Endothelial cell of umbilical vein (primary cell): Measurements from ENCODE around the gene NBPF6. TPM values are rescaled to one million over a fixed set of nuclear protein-coding genes. Genes with fewer than 3 reads are reported as not detected.

Experiments
- BruUV-seq: library from RNA; stranded (reverse); fragments of 400-500 nt; replicated peaks from 2 replicates; lab custom pipeline; 2021; lab: Mats Ljungman, UMichigan
- CTCF ChIA-PET: fragments of 300-600, 350-600 bp; sonication (Branson Sonifier 250); formaldehyde crosslinking; loops from one replicate; lab custom pipeline; 2021; ENCODE audit warnings: antibody characterized with exemption, inconsistent platforms; lab: Charles Lee
- POLR2A ChIA-PET: fragments of 300-600, 350-600 bp; sonication (Branson Sonifier 250); formaldehyde crosslinking; loops from one replicate; lab custom pipeline; 2021; ENCODE audit warnings: antibody characterized with exemption, inconsistent platforms; lab: Charles Lee
- DNase-seq: peaks from one replicate; pipeline ENCODE4 v3.0.0-alpha.2; 2011; ENCODE audit warnings: low read depth, low spot score
- FAIRE-seq: peaks from 2 replicates; lab custom pipeline; 2011; peaks lifted over from hg19 to GRCh38; lab: Jason Lieb, UNC
- H2AFZ ChIP-seq: 2 replicates; pipeline ENCODE4 v1.6.0; 2012; ENCODE audit warnings: low read depth, low read length, control low read depth, inconsistent platforms
- H3K27ac ChIP-seq: 2 replicates; pipeline ENCODE4 v1.5.1; 2011; ENCODE audit warnings: low read depth, mild to moderate bottlenecking, control low read depth, low read length, moderate library complexity; ENCODE audit not compliant: insufficient read depth
- H3K27me3 ChIP-seq, 2 experiments: 2 replicates each; pipeline versions ENCODE4 v1.6.0 to v1.6.1; 2011; ENCODE audit warnings: low read length in 2 of 2, mixed read lengths in 1 of 2; ENCODE audit not compliant: control insufficient read depth in 2 of 2, insufficient read depth in 2 of 2
- H3K36me3 ChIP-seq, 2 experiments: 2 replicates in 1 of 2; 3 replicates in 1 of 2; pipeline ENCODE4 v1.5.1; 2011; ENCODE audit warnings: low read length in 2 of 2, mild to moderate bottlenecking in 1 of 2, moderate library complexity in 1 of 2; ENCODE audit not compliant: control insufficient read depth in 2 of 2, insufficient read depth in 2 of 2; ENCODE audit errors: extremely low read depth in 1 of 2
- H3K4me1 ChIP-seq: 3 replicates; pipeline ENCODE4 v1.5.1; 2011; ENCODE audit warnings: mild to moderate bottlenecking, low read length; ENCODE audit not compliant: control insufficient read depth, insufficient read depth; ENCODE audit errors: extremely low read depth
- H3K4me2 ChIP-seq: 2 replicates; pipeline ENCODE4 v1.6.1; 2011; ENCODE audit warnings: low read length, control low read depth, mixed read lengths; ENCODE audit not compliant: insufficient read depth
- H3K4me3 ChIP-seq, 3 experiments: fragments of 200-600 bp in 1 of 3; sonication (generic), shearing (Covaris generic) in 1 of 3; replicated peaks in 1 of 3; 2 replicates each; pipeline ENCODE4 v1.5.1; 2011 to 2016; ENCODE audit warnings: control low read depth in 3 of 3, low read length in 3 of 3, mild to moderate bottlenecking in 2 of 3, inconsistent platforms in 1 of 3, low read depth in 1 of 3, moderate library complexity in 1 of 3; ENCODE audit not compliant: insufficient read depth in 1 of 3
- H3K79me2 ChIP-seq: 2 replicates; pipeline ENCODE4 v1.6.0; 2012; ENCODE audit warnings: low read length, inconsistent platforms; ENCODE audit not compliant: control insufficient read depth, insufficient read depth
- H3K9ac ChIP-seq: replicated peaks from 2 replicates; pipeline ENCODE3; 2011; ENCODE audit warnings: low read length, control low read depth; ENCODE audit not compliant: insufficient read depth; ENCODE audit errors: extremely low read depth
- H3K9me1 ChIP-seq: replicated peaks from 3 replicates; pipeline ENCODE4 v1.6.0; 2011; ENCODE audit warnings: mild to moderate bottlenecking, low read length; ENCODE audit not compliant: control insufficient read depth, insufficient read depth; ENCODE audit errors: extremely low read depth
- H3K9me3 ChIP-seq: replicated peaks from 2 replicates; pipeline ENCODE4 v1.5.1; 2012; ENCODE audit warnings: low read length, inconsistent platforms; ENCODE audit not compliant: control insufficient read depth, insufficient read depth
- H4K20me1 ChIP-seq: replicated peaks from 2 replicates; pipeline ENCODE3; 2011; ENCODE audit warnings: mild to moderate bottlenecking, low read length; ENCODE audit not compliant: control insufficient read depth, insufficient read depth; ENCODE audit errors: extremely low read depth
- EZH2 ChIP-seq: IDR thresholded peaks from 2 replicates; pipeline ENCODE4 v1.6.1; 2012; ENCODE audit warnings: borderline replicate concordance, low read depth, mild to moderate bottlenecking, moderate library complexity, low read length, inconsistent platforms; ENCODE audit not compliant: severe bottlenecking
- FOS ChIP-seq: IDR thresholded peaks from 2 replicates; pipeline ENCODE4 v1.6.1; 2011; ENCODE audit warnings: mild to moderate bottlenecking, low read length, moderate library complexity, borderline replicate concordance; ENCODE audit not compliant: insufficient read depth
- GATA2 ChIP-seq: IDR thresholded peaks from 2 replicates; pipeline ENCODE4 v1.7.0; 2011; ENCODE audit warnings: low read depth, mild to moderate bottlenecking, moderate library complexity, mixed read lengths, low read length; ENCODE audit not compliant: insufficient read length, insufficient read depth
- JUN ChIP-seq: IDR thresholded peaks from 2 replicates; pipeline ENCODE4 v1.6.1; 2011; ENCODE audit warnings: borderline replicate concordance, low read depth; ENCODE audit not compliant: insufficient read length, insufficient read depth
- MYC ChIP-seq: IDR thresholded peaks from one replicate; pipeline ENCODE4 v1.6.1; 2011; ENCODE audit warnings: mild to moderate bottlenecking, low read depth, low read length
- POLR2A ChIP-seq: IDR thresholded peaks from 2 replicates; pipeline ENCODE4 v1.6.1; 2012; ENCODE audit warnings: low read depth, mild to moderate bottlenecking, control low read depth, low read length
- POLR2AphosphoS5 ChIP-seq: IDR thresholded peaks from 2 replicates; pipeline ENCODE4 v1.6.1; 2012; ENCODE audit warnings: low read depth, mild to moderate bottlenecking, control low read depth, low read length, moderate library complexity; ENCODE audit not compliant: insufficient read depth
- dilution Hi-C: fragments of 300-500 bp; cut with MboI; formaldehyde crosslinking; loops from one replicate; pipeline ENCODE4 v1.15.0; 2019; ENCODE audit warnings: low sequenced_read_pairs; ENCODE audit not compliant: extremely low pct_ligation_motif_present
- intact Hi-C: fragments of 100-400 bp; cut with micrococcal nuclease; formaldehyde crosslinking; loops from one replicate; pipeline ENCODE4 v1.10.0; 2022
- polyA plus RNA-seq, 4 experiments: library from polyadenylated mRNA; depleted of rRNA in 3 of 4; stranded (reverse) in 3 of 4; unstranded in 1 of 4; fragments of >200 nt; gene quantifications; 2 replicates each; pipeline versions ENCODE4 v1.2.1 to v1.2.3, GENCODE V29; 2011 to 2012; ENCODE audit warnings: missing spikeins in 1 of 4
- total RNA-seq: library from RNA; stranded (reverse); gene quantifications from 2 replicates; pipeline ENCODE4 v1.2.3, GENCODE V29; 2021
- TF ChIP-seq, protein P1 (sequence below), 2 donors: IDR thresholded peaks; 1 replicate in 1 of 2; 2 replicates in 1 of 2; pipeline ENCODE4 v1.5.1; 2011; ENCODE audit warnings: low read length in 2 of 2, mild to moderate bottlenecking in 2 of 2, moderate library complexity in 2 of 2, control low read depth in 1 of 2, inconsistent platforms in 1 of 2, low read depth in 1 of 2; ENCODE audit not compliant: insufficient read depth in 1 of 2; ENCODE audit errors: extremely low read depth in 1 of 2
- TF ChIP-seq, protein P2 (sequence below): IDR thresholded peaks from 2 replicates; pipeline ENCODE4 v1.6.1; 2011; ENCODE audit not compliant: insufficient read depth, insufficient read length

NBPF6 gene
- total and polyA plus RNA-seq, 2 donors (not counting 3 experiments of a cell fraction or from before 2014, with no cell fraction given): not detected

DNA sequence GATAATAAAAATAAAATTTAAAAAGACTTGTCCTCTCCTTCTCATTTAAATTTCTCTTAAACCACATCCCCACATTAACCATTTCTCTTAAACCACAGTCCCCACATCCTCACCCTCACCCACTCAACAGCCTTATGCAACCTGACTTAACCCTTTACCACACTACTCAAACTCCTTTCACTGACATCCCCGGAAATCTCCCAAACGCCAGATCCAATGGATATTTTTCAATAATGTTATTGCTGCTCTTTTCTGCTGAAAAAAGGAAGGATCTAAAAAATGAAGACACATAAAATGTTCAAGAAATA is 55.6 kb downstream of the NBPF6 start:
- no peak overlapping the region for H3K27ac ChIP-seq
- no peak overlapping the region for H3K4me2 ChIP-seq
- intact Hi-C loops: no loop called here
- no peak overlapping the region for H3K9ac ChIP-seq
- peaks cover 0 to 2% of the 10 kb centered on the region in 2 experiments for H3K27me3 ChIP-seq
- TF ChIP-seq, protein P1, sequence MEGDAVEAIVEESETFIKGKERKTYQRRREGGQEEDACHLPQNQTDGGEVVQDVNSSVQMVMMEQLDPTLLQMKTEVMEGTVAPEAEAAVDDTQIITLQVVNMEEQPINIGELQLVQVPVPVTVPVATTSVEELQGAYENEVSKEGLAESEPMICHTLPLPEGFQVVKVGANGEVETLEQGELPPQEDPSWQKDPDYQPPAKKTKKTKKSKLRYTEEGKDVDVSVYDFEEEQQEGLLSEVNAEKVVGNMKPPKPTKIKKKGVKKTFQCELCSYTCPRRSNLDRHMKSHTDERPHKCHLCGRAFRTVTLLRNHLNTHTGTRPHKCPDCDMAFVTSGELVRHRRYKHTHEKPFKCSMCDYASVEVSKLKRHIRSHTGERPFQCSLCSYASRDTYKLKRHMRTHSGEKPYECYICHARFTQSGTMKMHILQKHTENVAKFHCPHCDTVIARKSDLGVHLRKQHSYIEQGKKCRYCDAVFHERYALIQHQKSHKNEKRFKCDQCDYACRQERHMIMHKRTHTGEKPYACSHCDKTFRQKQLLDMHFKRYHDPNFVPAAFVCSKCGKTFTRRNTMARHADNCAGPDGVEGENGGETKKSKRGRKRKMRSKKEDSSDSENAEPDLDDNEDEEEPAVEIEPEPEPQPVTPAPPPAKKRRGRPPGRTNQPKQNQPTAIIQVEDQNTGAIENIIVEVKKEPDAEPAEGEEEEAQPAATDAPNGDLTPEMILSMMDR (IDR thresholded peaks at IDR 0.05; ENCODE audit: extremely low read depth in 1 of 2, insufficient read depth in 1 of 2, low read depth in 1 of 2, low read length in 2 of 2): no peak
- no TSS peak for BruUV-seq
- H3K4me3 ChIP-seq: no peak overlapping the region
- FAIRE-seq: no peak
- ChIA-PET POLR2A (no interaction called here), CTCF (interaction anchor here (1.5 kb wide), 1 partner anchor 138 kb away, joined by 7 read pairs; no protein-coding TSS in a partner anchor)
- H3K36me3 ChIP-seq: no peaks in the 10 kb centered on the region
- H3K4me1 ChIP-seq: no peaks in the 10 kb centered on the region
- dilution Hi-C loops: no loop called here
- no peaks in the 10 kb centered on the region for H3K79me2 ChIP-seq
- H3K9me1 ChIP-seq: no peaks in the 10 kb centered on the region
- H3K9me3 ChIP-seq: no peaks in the 10 kb centered on the region
- H2AFZ ChIP-seq: no peak overlapping the region
- no peak for DNase-seq
- H4K20me1 ChIP-seq: no peaks in the 10 kb centered on the region

DNA sequence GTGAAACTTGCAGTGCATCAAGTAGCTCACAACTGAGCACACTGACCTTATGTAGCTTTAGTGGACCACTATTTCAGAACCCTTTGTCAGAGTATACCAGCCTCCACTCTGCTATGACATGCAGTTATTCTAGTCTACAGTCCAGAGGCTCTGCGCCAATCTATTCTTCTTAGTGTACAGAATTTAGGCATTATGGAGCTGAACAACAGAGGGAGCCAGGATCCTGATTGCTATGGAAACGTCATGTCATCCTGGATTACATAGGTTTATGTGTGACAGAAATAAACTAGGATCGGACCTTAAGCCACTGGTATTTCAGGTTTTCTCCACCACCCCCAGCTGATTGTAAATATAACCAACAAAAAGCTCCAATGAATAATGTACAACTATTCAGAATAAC is 61.6 kb downstream of the NBPF6 start:
- no peak overlapping the region for H3K4me3 ChIP-seq
- no peak overlapping the region for H2AFZ ChIP-seq
- intact Hi-C loops (loop anchor here (1.0 to 5.0 kb wide), 5 partner anchors 50 to 387 kb away; partner anchors contain the start of genes PRPF38B and STXBP3), dilution Hi-C loops (no loop called here)
- DNase-seq: no peak
- H3K9me3 ChIP-seq: no peaks in the 10 kb centered on the region
- H3K36me3 ChIP-seq: no peaks in the 10 kb centered on the region
- TF ChIP-seq JUN: no peak
- TF ChIP-seq POLR2AphosphoS5: no peak
- TF ChIP-seq FOS: no peak
- TF ChIP-seq EZH2: no peak
- TF ChIP-seq, protein P2, sequence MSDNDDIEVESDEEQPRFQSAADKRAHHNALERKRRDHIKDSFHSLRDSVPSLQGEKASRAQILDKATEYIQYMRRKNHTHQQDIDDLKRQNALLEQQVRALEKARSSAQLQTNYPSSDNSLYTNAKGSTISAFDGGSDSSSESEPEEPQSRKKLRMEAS: no peak
- TF ChIP-seq, protein P1 (IDR thresholded peaks at IDR 0.05; ENCODE audit: extremely low read depth in 1 of 2, insufficient read depth in 1 of 2, low read depth in 1 of 2, low read length in 2 of 2): no peak
- no peak for TF ChIP-seq MYC
- TF ChIP-seq GATA2: no peak
- no peak for TF ChIP-seq POLR2A
- no peak for FAIRE-seq
- H3K4me1 ChIP-seq: no peaks in the 10 kb centered on the region
- CTCF ChIA-PET: interaction anchor here (1.4 to 4.4 kb wide), 8 partner anchors 9 to 730 kb away, joined by 4 to 340 read pairs (median 6); partner anchors contain the start of genes EEIG2 and PRPF38B
- no peak overlapping the region for H3K27ac ChIP-seq
- no peak overlapping the region for H3K4me2 ChIP-seq
- no peaks in the 10 kb centered on the region for H3K9me1 ChIP-seq
- no peaks in the 10 kb centered on the region for H4K20me1 ChIP-seq
- no peaks in the 10 kb centered on the region for H3K79me2 ChIP-seq
- POLR2A ChIA-PET: no interaction called here
- no peak overlapping the region for H3K9ac ChIP-seq
- BruUV-seq: no TSS peak
- peaks cover 2 to 9% of the 10 kb centered on the region in 2 experiments for H3K27me3 ChIP-seq
